HCT116 (cell line): ENCODE results near the gene ANXA2.
"Not testable (repeated sequence)": the region's sequence is repeated elsewhere in the genome, so short reads cannot be mapped to it uniquely, and the experiment has no call there.

Experiments
- CEBPB ChIP-seq: IDR thresholded peaks from 2 replicates; pipeline ENCODE4 v1.6.1; 2012; ENCODE audit warnings: low read depth
- CTCF ChIP-seq, 3 experiments: fragments of 200-600 bp in 1 of 3; sonication (generic) in 1 of 3; IDR thresholded peaks in 2 of 3; conservative IDR thresholded peaks in 1 of 3; 2 replicates each; pipeline ENCODE4 v1.5.1; 2012 to 2017; ENCODE audit warnings: low read depth in 2 of 3, low read length in 2 of 3, antibody characterized with exemption in 1 of 3, borderline replicate concordance in 1 of 3, control low read depth in 1 of 3, mild to moderate bottlenecking in 1 of 3, mixed read lengths in 1 of 3, mixed run types in 1 of 3, moderate library complexity in 1 of 3; ENCODE audit not compliant: insufficient read depth in 1 of 3
- EZH2 ChIP-seq: fragments of 200-600 bp; sonication (generic); IDR thresholded peaks from 2 replicates; pipeline ENCODE4 v1.6.1; 2017; ENCODE audit warnings: antibody characterized with exemption, mixed run types
- REST ChIP-seq: IDR thresholded peaks from 2 replicates; pipeline ENCODE4 v1.6.1; 2012; ENCODE audit warnings: low read depth
- SRF ChIP-seq: IDR thresholded peaks from 2 replicates; pipeline ENCODE4 v1.6.1; 2012; ENCODE audit warnings: low read depth
- TF ChIP-seq, protein P1 (sequence below): IDR thresholded peaks from 2 replicates; pipeline ENCODE4 v1.6.1; 2012

GRCh38 chr15:60412807-60413206 is 15.0 kb upstream of the ANXA2 start:
- TF ChIP-seq EZH2; CEBPB; SRF; CTCF (IDR thresholded peaks at IDR 0.05 in 2 of 3, conservative IDR thresholded peaks at IDR 0.05 in 1 of 3; ENCODE audit: borderline replicate concordance in 1 of 3, insufficient read depth in 1 of 3, low read depth in 2 of 3, low read length in 2 of 3); REST: not testable (repeated sequence)
- TF ChIP-seq, protein P1, sequence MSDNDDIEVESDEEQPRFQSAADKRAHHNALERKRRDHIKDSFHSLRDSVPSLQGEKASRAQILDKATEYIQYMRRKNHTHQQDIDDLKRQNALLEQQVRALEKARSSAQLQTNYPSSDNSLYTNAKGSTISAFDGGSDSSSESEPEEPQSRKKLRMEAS = not testable (repeated sequence)
